Spleen (tissue), 7 donors: ENCODE data around the gene ADAM10.

Source experiments
- CTCF ChIP-seq, 11 experiments: fragments of 200-600 bp in 7 of 11; fragments of 450-650 bp in 4 of 11; sonication (generic) in 4 of 11; IDR thresholded peaks in 8 of 11; conservative IDR thresholded peaks in 3 of 11; 1 replicate in 7 of 11; 2 replicates in 4 of 11; pipeline versions ENCODE4 v1.4.0 to v1.8.0; 2016 to 2021; ENCODE audit warnings: antibody characterized with exemption in 11 of 11, inconsistent platforms in 4 of 11, mild to moderate bottlenecking in 1 of 11
- POLR2AphosphoS5 ChIP-seq, 3 donors: sonication (generic); formaldehyde crosslinking; IDR thresholded peaks; one replicate each; pipeline ENCODE4 v1.5.1; 2017; ENCODE audit warnings: antibody characterized with exemption in 3 of 3
- donor health status: DM: no; HTN: no; CAD: no; lungs with moderate emphysema.
- donor health status: DM: no; HTN: no; CAD: no.
- donor health status: DM: no; HTN: no; CAD: no.

GRCh38 chr15:58559904-58560588 lies 189.5 kb downstream of the ADAM10 start:
- TF ChIP-seq CTCF (IDR thresholded peaks at IDR 0.05 in 8 of 11, conservative IDR thresholded peaks at IDR 0.05 in 3 of 11) (no peak), POLR2AphosphoS5 (IDR thresholded peaks at IDR 0.05) (no peak)
